WTC11 (cell line): Measurements from ENCODE around the gene EGLN1. TPM values are rescaled to one million over a fixed set of nuclear protein-coding genes. Genes with fewer than 3 reads are reported as not detected.

ENCODE experiments used
- ATAC-seq: fragments of 200-7000 bp; cut with Tn5 transposase; 2 replicates; pipeline ENCODE4 v1.10.0; 2021; ENCODE audit warnings: mild to moderate bottlenecking, moderate library complexity
- CTCF ChIA-PET: fragments of 300-600 bp; sonication (Branson Sonifier 250); formaldehyde crosslinking; loops from one replicate; lab custom pipeline; 2021; ENCODE audit warnings: antibody characterized with exemption; lab: Charles Lee
- POLR2A ChIA-PET: fragments of 350-600 bp; sonication (Branson Sonifier 250); formaldehyde crosslinking; loops from one replicate; lab custom pipeline; 2021; ENCODE audit warnings: antibody characterized with exemption; lab: Charles Lee
- DNase-seq: peaks from one replicate; pipeline ENCODE4 v3.0.0; 2021; ENCODE audit warnings: low spot score
- H3K27ac Mint-ChIP-seq: 2 replicates; pipeline ENCODE4 v1.8.0; 2021; ENCODE audit warnings: mixed read lengths
- H3K27me3 Mint-ChIP-seq: 2 replicates; pipeline ENCODE4 v1.8.0; 2021; ENCODE audit warnings: low read depth, mild to moderate bottlenecking, moderate library complexity, mixed read lengths
- H3K36me3 Mint-ChIP-seq: 2 replicates; pipeline ENCODE4 v1.8.0; 2021; ENCODE audit warnings: mixed read lengths
- H3K4me1 Mint-ChIP-seq: 2 replicates; pipeline ENCODE4 v1.8.0; 2022; ENCODE audit warnings: mixed read lengths
- H3K4me3 Mint-ChIP-seq: 2 replicates; pipeline ENCODE4 v1.8.0; 2021; ENCODE audit warnings: mild to moderate bottlenecking, moderate library complexity, mixed read lengths
- H3K9me3 Mint-ChIP-seq: 2 replicates; pipeline ENCODE4 v1.8.0; 2021; ENCODE audit warnings: mixed read lengths
- ATF1 ChIP-seq: sonication (generic); formaldehyde crosslinking; IDR thresholded peaks from 2 replicates; pipeline ENCODE4 v1.8.1; 2023; ENCODE audit warnings: mild to moderate bottlenecking, moderate library complexity, missing genetic modification reagents
- CBFB ChIP-seq: sonication (generic); formaldehyde crosslinking; IDR thresholded peaks from 2 replicates; pipeline ENCODE4 v1.8.1; 2022; ENCODE audit warnings: mild to moderate bottlenecking, low read depth, missing genetic modification reagents
- FOXJ3 ChIP-seq: sonication (generic); formaldehyde crosslinking; IDR thresholded peaks from 2 replicates; pipeline ENCODE4 v1.9.0; 2021; ENCODE audit warnings: missing genetic modification reagents, mild to moderate bottlenecking, borderline replicate concordance
- HMGA2 ChIP-seq: fragments of 250-450 bp; sonication (Bioruptor Pico); IDR thresholded peaks from 2 replicates; pipeline ENCODE4 v1.4.0; 2021; ENCODE audit warnings: mild to moderate bottlenecking, moderate library complexity
- KAT7 ChIP-seq: sonication (generic); formaldehyde crosslinking; IDR thresholded peaks from 2 replicates; pipeline ENCODE4 v1.8.1; 2023; ENCODE audit warnings: missing genetic modification reagents, mild to moderate bottlenecking, borderline replicate concordance
- MXD4 ChIP-seq: fragments of 250-450 bp; sonication (Bioruptor Pico); IDR thresholded peaks from 2 replicates; pipeline ENCODE4 v1.8.0; 2021; ENCODE audit warnings: mild to moderate bottlenecking, moderate library complexity, borderline replicate concordance
- NFYB ChIP-seq: sonication (generic); formaldehyde crosslinking; conservative IDR thresholded peaks from 2 replicates; pipeline ENCODE4 v1.8.0; 2022; ENCODE audit warnings: low read depth, missing genetic modification reagents
- NR2C2 ChIP-seq: sonication (generic); formaldehyde crosslinking; IDR thresholded peaks from 2 replicates; pipeline ENCODE4 v1.8.0; 2022; ENCODE audit warnings: mild to moderate bottlenecking, missing genetic modification reagents
- RELA ChIP-seq: sonication (generic); formaldehyde crosslinking; IDR thresholded peaks from 2 replicates; pipeline ENCODE4 v1.8.1; 2022; ENCODE audit warnings: missing genetic modification reagents, mild to moderate bottlenecking, borderline replicate concordance
- TEAD1 ChIP-seq: sonication (generic); formaldehyde crosslinking; IDR thresholded peaks from 2 replicates; pipeline ENCODE4 v1.8.0; 2022; ENCODE audit warnings: mild to moderate bottlenecking, missing genetic modification reagents
- ZNF317 ChIP-seq: sonication (generic); formaldehyde crosslinking; IDR thresholded peaks from 2 replicates; pipeline ENCODE4 v1.8.1; 2023; ENCODE audit warnings: low read depth, mild to moderate bottlenecking, moderate library complexity, missing genetic modification reagents, borderline replicate concordance
- ZNF416 ChIP-seq: fragments of 250-450 bp; sonication (Bioruptor Pico); IDR thresholded peaks from 2 replicates; pipeline ENCODE4 v1.9.0; 2021; ENCODE audit warnings: mild to moderate bottlenecking, inconsistent platforms
- ZNF423 ChIP-seq: fragments of 250-450 bp; sonication (Bioruptor Pico); IDR thresholded peaks from 2 replicates; pipeline ENCODE4 v2.1.2; 2022; ENCODE audit warnings: mild to moderate bottlenecking, moderate library complexity
- total RNA-seq: library from RNA; stranded (reverse); gene quantifications from 3 replicates; pipeline ENCODE4 v1.2.3, GENCODE V29; 2021
- TF ChIP-seq, protein P1 (sequence below): sonication (generic); formaldehyde crosslinking; IDR thresholded peaks from 2 replicates; pipeline ENCODE4 v1.8.0; 2023; ENCODE audit warnings: missing genetic modification reagents, mild to moderate bottlenecking, borderline replicate concordance
- TF ChIP-seq, protein P2 (sequence below): sonication (generic); formaldehyde crosslinking; IDR thresholded peaks from 2 replicates; pipeline ENCODE4 v1.8.1; 2023; ENCODE audit warnings: mild to moderate bottlenecking, missing genetic modification reagents
- TF ChIP-seq, protein P3 (sequence below): sonication (generic); formaldehyde crosslinking; IDR thresholded peaks from 2 replicates; pipeline ENCODE4 v1.8.1; 2022; ENCODE audit warnings: low read depth, mild to moderate bottlenecking, moderate library complexity, missing genetic modification reagents, borderline replicate concordance
- TF ChIP-seq, protein P4 (sequence below): sonication (generic); formaldehyde crosslinking; IDR thresholded peaks from 2 replicates; pipeline ENCODE4 v1.8.1; 2022; ENCODE audit warnings: mild to moderate bottlenecking, missing genetic modification reagents, moderate library complexity, borderline replicate concordance
- TF ChIP-seq, protein P5 (sequence below): sonication (generic); formaldehyde crosslinking; IDR thresholded peaks from 2 replicates; pipeline ENCODE4 v1.8.1; 2023; ENCODE audit warnings: mild to moderate bottlenecking, missing genetic modification reagents, moderate library complexity
- TF ChIP-seq, protein P6 (sequence below): sonication (generic); formaldehyde crosslinking; IDR thresholded peaks from 2 replicates; pipeline ENCODE4 v1.8.0; 2022; ENCODE audit warnings: mild to moderate bottlenecking, missing genetic modification reagents

Gene EGLN1
- total RNA-seq, 1 experiment from 2014 or later, result 13.7 TPM

DNA sequence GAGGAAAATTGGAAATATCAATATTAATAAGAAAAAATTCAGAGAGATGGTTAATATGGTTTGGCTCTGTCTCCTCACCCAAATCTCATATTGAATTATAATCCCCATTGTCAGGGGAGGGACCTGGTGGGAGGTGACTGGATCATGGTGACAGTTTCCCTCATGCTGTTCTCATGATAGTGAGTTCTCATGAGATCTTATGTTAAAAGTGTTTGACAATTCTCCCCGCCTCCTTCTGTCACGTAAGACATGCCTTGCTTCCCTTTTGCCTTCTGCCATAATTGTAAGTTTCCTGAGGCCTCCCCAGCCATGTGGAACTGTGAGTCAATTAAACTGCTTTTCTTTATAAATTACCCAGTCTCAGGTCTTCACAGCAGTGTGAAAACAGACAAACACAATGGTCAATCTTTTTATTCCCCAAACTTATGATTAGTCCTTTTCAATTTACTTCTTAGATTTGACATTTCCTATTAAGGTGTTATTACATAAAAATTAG lies 11.0 kb downstream of the EGLN1 start:
- ATAC-seq (no peak), DNase-seq (no peak)
- no peaks in the 10 kb centered on the region for H3K27me3 Mint-ChIP-seq
- ChIA-PET POLR2A (no interaction called here), CTCF (no interaction called here)
- no peaks in the 10 kb centered on the region for H3K36me3 Mint-ChIP-seq
- H3K9me3 Mint-ChIP-seq, result no peaks in the 10 kb centered on the region
- H3K4me1 Mint-ChIP-seq, result no peaks in the 10 kb centered on the region
- H3K27ac Mint-ChIP-seq, result no peak overlapping the region
- no peak overlapping the region for H3K4me3 Mint-ChIP-seq
- TF ChIP-seq TEAD1 (CRISPR knock-in tag), result no peak
- TF ChIP-seq FOXJ3, result no peak
- TF ChIP-seq RELA, result no peak
- no peak for TF ChIP-seq CBFB
- TF ChIP-seq NR2C2 (CRISPR knock-in tag), result no peak
- no peak for TF ChIP-seq ZNF317
- TF ChIP-seq, protein P1, sequence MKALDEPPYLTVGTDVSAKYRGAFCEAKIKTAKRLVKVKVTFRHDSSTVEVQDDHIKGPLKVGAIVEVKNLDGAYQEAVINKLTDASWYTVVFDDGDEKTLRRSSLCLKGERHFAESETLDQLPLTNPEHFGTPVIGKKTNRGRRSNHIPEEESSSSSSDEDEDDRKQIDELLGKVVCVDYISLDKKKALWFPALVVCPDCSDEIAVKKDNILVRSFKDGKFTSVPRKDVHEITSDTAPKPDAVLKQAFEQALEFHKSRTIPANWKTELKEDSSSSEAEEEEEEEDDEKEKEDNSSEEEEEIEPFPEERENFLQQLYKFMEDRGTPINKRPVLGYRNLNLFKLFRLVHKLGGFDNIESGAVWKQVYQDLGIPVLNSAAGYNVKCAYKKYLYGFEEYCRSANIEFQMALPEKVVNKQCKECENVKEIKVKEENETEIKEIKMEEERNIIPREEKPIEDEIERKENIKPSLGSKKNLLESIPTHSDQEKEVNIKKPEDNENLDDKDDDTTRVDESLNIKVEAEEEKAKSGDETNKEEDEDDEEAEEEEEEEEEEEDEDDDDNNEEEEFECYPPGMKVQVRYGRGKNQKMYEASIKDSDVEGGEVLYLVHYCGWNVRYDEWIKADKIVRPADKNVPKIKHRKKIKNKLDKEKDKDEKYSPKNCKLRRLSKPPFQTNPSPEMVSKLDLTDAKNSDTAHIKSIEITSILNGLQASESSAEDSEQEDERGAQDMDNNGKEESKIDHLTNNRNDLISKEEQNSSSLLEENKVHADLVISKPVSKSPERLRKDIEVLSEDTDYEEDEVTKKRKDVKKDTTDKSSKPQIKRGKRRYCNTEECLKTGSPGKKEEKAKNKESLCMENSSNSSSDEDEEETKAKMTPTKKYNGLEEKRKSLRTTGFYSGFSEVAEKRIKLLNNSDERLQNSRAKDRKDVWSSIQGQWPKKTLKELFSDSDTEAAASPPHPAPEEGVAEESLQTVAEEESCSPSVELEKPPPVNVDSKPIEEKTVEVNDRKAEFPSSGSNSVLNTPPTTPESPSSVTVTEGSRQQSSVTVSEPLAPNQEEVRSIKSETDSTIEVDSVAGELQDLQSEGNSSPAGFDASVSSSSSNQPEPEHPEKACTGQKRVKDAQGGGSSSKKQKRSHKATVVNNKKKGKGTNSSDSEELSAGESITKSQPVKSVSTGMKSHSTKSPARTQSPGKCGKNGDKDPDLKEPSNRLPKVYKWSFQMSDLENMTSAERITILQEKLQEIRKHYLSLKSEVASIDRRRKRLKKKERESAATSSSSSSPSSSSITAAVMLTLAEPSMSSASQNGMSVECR, result no peak
- no peak for TF ChIP-seq ATF1 (CRISPR knock-in tag)
- TF ChIP-seq NFYB (CRISPR knock-in tag), result no peak
- TF ChIP-seq, protein P2, sequence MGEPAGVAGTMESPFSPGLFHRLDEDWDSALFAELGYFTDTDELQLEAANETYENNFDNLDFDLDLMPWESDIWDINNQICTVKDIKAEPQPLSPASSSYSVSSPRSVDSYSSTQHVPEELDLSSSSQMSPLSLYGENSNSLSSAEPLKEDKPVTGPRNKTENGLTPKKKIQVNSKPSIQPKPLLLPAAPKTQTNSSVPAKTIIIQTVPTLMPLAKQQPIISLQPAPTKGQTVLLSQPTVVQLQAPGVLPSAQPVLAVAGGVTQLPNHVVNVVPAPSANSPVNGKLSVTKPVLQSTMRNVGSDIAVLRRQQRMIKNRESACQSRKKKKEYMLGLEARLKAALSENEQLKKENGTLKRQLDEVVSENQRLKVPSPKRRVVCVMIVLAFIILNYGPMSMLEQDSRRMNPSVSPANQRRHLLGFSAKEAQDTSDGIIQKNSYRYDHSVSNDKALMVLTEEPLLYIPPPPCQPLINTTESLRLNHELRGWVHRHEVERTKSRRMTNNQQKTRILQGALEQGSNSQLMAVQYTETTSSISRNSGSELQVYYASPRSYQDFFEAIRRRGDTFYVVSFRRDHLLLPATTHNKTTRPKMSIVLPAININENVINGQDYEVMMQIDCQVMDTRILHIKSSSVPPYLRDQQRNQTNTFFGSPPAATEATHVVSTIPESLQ (CRISPR knock-in tag), result no peak
- TF ChIP-seq KAT7 (CRISPR knock-in tag), result no peak

DNA sequence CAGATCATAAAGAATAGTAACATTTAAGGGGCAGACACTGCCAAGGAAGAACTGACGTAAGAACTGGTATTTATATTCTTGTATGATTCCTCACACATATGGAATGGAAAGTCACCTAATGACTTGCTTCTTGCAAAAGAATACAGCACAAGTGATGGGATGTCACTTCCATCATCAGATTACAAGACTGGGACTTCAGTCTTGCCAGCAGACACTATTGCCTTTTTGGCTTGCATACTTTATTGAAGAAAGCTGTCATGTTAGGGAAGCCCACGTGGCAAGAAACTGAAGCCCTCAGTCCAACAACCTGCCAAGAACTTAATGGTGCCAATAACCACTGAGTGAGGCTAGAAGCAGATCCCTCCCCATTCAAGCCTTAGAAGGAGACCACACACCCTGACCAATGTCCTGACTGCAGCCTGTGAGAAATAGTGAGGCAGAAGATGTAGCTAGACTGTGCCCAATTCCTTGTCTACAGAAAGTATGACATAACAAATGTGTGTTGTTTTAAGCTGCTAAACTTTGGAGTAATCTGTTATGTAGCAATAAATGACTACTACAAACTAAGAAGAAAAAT lies 12.0 kb downstream of the EGLN1 start:
- Mint-ChIP-seq H3K36me3 (no peaks in the 10 kb centered on the region), H3K4me1 (no peaks in the 10 kb centered on the region), H3K9me3 (no peaks in the 10 kb centered on the region), H3K27ac (no peak overlapping the region), H3K4me3 (no peak overlapping the region), H3K27me3 (no peaks in the 10 kb centered on the region)
- TF ChIP-seq, protein P3, sequence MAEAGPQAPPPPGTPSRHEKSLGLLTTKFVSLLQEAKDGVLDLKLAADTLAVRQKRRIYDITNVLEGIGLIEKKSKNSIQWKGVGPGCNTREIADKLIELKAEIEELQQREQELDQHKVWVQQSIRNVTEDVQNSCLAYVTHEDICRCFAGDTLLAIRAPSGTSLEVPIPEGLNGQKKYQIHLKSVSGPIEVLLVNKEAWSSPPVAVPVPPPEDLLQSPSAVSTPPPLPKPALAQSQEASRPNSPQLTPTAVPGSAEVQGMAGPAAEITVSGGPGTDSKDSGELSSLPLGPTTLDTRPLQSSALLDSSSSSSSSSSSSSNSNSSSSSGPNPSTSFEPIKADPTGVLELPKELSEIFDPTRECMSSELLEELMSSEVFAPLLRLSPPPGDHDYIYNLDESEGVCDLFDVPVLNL (CRISPR knock-in tag), result no peak
- TF ChIP-seq, protein P4, sequence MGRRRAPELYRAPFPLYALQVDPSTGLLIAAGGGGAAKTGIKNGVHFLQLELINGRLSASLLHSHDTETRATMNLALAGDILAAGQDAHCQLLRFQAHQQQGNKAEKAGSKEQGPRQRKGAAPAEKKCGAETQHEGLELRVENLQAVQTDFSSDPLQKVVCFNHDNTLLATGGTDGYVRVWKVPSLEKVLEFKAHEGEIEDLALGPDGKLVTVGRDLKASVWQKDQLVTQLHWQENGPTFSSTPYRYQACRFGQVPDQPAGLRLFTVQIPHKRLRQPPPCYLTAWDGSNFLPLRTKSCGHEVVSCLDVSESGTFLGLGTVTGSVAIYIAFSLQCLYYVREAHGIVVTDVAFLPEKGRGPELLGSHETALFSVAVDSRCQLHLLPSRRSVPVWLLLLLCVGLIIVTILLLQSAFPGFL (CRISPR knock-in tag), result no peak
- TF ChIP-seq MXD4 (CRISPR knock-in tag), result no peak
- TF ChIP-seq NFYB (CRISPR knock-in tag), result no peak
- TF ChIP-seq, protein P5, sequence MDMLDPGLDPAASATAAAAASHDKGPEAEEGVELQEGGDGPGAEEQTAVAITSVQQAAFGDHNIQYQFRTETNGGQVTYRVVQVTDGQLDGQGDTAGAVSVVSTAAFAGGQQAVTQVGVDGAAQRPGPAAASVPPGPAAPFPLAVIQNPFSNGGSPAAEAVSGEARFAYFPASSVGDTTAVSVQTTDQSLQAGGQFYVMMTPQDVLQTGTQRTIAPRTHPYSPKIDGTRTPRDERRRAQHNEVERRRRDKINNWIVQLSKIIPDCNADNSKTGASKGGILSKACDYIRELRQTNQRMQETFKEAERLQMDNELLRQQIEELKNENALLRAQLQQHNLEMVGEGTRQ (CRISPR knock-in tag), result no peak
- no peak for TF ChIP-seq ZNF423 (CRISPR knock-in tag)
- TF ChIP-seq, protein P6, sequence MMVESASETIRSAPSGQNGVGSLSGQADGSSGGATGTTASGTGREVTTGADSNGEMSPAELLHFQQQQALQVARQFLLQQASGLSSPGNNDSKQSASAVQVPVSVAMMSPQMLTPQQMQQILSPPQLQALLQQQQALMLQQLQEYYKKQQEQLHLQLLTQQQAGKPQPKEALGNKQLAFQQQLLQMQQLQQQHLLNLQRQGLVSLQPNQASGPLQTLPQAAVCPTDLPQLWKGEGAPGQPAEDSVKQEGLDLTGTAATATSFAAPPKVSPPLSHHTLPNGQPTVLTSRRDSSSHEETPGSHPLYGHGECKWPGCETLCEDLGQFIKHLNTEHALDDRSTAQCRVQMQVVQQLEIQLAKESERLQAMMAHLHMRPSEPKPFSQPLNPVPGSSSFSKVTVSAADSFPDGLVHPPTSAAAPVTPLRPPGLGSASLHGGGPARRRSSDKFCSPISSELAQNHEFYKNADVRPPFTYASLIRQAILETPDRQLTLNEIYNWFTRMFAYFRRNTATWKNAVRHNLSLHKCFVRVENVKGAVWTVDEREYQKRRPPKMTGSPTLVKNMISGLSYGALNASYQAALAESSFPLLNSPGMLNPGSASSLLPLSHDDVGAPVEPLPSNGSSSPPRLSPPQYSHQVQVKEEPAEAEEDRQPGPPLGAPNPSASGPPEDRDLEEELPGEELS (CRISPR knock-in tag), result no peak
- TF ChIP-seq ZNF416 (CRISPR knock-in tag), result no peak
- no peak for TF ChIP-seq HMGA2 (CRISPR knock-in tag)
- ChIA-PET POLR2A (no interaction called here), CTCF (no interaction called here)
- ATAC-seq (no peak), DNase-seq (no peak)
